NCI-H2081 treated with DMSO at 0.1 percent for 48 hours (cell line): ENCODE results near the gene ERICH6B.

Source experiments
- DNase-seq: peaks from one replicate; lab custom pipeline; 2025; lab: John Stamatoyannopoulos, UW

ERICH6B gene

DNA sequence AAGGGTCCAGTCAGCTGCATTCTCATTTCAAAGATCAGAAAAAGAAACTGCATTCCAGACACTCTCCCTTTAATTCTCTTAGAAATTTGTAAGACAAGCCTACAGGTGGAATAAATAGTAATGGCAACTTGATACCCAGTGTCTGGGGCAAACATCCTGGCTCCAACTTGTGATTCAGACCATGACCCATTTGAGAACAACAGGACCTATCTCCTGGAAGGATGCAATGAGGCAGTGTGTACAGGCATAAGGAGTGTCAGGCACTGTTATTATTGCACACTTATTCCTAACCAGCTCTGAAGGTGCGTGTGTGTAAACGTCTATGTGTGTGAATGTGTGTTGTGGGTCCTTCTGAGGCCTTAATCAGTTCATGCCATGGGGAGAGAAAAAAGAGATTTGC is 13.9 kb downstream of the ERICH6B start:
- DNase-seq, result no peak

DNA sequence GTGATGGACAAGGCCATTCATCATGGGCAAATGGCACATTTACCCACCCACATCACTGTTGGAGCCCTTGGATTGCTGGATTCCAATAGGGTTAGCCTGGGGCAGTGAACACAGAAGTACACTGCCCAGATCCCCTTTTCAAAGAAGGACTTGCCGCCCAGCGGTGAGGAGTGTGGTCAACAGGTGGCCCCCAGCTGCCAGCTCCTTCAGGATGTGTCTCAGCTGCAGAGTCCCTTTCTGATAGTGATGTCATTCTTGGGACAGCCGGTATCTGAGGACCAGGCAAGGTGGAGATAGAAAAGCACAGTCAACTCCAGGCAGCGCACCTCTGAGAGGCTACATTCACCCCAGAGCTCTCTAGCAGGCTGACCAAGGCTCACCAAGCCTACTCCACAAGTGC is 16.9 kb downstream of the ERICH6B start:
- DNase-seq, result no peak

DNA sequence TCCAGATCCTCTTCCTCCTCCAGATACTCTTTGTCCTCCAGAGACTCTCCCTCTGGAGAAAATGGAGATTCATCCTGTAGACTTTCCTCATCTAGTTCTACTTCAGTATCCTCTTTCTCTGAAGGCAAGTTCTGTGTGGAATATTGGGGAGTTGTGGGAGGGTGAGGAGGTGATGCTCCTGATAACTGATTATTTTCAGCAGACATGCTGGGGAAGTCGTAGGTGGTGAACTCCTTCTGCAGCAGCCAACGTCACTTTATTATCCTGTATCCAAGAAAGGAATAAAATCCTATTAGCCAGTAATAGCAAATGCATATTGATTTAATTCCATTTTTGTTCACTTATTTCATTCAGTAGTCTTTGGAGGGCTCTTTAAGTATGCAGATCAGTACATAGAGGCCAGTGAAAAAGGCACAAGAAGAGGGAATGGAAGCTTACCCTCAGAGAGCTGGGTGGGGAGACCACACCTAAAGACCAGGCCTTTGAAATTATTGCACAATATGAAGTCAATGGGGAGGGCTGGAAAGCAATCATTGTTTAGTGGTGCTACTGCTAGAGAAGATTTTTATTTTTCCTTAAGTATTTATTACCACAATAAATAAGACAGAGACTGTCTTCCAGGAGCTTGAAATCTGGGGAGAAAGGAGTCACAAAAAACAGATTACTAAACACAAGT is 18.6 kb downstream of the ERICH6B start:
- DNase-seq, result no peak

GRCh38 chr13:45595965-45596364 is 19.6 kb downstream of the ERICH6B start:
- no peak for DNase-seq

DNA sequence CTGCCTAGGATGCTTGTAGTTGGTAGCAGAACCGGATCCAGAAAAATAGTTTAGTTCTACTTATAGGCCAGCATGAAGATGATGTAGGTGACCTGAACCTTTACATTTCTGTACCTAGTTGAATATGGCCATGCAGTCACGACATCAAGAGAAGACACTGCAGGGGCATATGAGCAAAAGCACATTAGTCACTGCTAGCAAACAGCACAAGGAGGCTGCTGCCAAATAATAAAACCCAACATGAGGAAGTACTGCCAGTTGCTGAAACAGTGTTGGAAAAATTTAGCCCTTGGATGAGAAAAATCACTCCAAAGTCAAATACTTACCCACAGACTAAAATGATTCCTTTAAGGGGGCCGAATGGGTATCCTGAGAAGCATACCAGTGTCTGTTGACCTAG is 20.8 kb downstream of the ERICH6B start:
- no peak for DNase-seq

DNA sequence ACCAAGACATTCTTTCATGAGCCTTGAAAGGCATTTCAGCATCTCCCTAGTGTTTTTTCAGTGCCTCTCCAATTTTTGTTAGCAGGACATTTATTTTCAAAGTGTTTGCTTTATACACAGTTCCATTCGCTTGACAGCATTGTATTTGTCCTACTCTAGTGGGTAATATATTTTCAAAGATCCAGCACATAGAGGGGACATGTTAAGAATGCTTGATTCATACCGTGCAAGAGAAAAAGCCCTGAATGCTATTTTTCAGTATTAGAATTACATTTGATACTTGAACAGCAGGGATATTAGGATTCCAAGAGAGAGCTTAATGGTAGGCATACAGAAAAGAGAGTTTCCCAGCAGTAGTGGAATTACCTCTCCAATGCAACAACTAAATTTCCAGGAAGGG is 21.3 kb downstream of the ERICH6B start:
- DNase-seq, result no peak

DNA sequence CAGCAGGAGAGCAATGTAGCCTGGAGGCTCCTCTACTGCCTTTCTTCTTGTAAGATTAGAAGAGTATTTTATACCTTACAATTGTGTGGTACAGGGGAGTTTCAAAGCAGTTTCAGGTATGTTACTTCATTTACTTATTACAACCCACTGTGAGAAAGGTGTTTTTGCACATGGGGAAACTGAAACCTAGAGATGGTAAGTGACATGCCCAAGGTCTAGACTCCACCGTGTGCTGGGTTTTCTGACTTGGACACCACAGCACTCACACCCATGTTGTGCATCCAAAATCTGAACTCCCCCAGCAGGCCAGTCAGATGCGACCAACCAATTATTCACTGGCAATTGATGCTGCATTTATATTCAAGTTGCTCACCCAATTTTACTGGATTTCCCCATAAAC is 22.8 kb downstream of the ERICH6B start:
- no peak for DNase-seq

DNA sequence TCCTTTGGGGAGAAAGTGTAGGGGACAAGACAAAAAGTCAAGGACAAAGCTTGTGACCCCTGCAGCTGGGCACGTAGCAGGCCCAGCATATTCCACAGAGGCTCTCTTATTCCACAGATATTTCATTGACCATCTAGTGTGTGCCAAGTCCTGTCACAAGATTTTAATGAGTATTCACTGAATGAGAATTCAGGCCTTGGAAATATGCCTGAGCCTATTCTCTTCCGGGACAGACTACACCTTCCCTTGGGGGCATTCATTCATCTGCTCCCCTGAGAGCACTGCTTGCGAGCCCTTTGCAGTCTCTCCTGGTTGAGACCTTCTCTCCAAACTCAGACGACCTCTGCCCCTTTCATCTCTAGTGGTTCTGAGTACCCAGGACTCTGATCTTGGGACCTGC is 25.5 kb downstream of the ERICH6B start:
- no peak for DNase-seq

GRCh38 chr13:45587897-45588296 is 27.6 kb downstream of the ERICH6B start:
- no peak for DNase-seq

GRCh38 chr13:45584816-45585215 is 30.7 kb downstream of the ERICH6B start:
- DNase-seq, result no peak

DNA sequence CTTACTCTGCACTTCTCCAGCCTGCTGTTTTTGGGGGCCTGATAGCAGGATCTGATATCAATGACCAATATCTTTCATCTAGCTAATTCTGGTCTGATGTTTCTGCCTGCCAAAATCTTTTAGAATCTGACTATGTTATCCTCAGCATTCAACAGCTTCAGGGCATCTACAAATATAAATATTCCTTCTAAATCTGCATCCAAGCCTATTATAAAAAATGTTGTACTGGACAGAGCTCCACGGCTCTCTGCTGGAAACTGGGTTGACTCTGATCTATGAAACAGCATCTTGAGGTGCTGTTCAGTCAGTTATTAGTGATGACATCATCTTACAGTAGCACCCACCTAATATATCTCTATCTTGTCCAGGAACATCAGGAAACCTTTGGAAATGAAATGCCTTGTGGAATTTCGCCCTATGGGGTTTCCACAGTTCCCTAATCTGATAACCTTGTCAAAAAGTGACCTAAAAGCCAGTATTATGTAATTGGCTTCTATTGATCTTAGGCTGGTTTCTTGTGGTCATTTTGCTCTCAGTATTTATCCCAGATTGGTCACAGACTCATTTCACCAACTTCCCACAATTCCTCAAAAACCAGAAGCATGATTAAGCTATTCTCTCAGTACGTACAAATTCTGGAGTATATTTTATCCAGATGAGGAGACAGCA is 33.0 kb downstream of the ERICH6B start:
- no peak for DNase-seq

GRCh38 chr13:45576466-45576865 is 39.1 kb downstream of the ERICH6B start:
- no peak for DNase-seq

DNA sequence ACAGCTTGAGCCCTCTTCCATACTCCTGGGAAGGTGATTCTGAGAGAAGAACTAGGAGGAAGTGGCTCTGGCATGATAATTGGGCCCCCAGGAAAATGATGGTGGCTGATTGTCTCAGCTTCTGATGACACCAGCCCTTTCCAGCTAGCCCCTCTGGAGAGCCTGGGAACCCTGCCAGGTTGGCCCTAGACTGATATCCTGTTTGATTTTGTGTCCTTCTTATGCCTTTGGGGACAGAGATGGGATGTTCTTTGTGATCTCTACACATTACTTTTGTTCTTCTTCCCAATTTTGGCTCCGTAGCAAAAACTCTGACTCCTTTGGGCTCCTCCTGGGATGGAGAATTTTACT is 39.7 kb downstream of the ERICH6B start:
- DNase-seq, result no peak

DNA sequence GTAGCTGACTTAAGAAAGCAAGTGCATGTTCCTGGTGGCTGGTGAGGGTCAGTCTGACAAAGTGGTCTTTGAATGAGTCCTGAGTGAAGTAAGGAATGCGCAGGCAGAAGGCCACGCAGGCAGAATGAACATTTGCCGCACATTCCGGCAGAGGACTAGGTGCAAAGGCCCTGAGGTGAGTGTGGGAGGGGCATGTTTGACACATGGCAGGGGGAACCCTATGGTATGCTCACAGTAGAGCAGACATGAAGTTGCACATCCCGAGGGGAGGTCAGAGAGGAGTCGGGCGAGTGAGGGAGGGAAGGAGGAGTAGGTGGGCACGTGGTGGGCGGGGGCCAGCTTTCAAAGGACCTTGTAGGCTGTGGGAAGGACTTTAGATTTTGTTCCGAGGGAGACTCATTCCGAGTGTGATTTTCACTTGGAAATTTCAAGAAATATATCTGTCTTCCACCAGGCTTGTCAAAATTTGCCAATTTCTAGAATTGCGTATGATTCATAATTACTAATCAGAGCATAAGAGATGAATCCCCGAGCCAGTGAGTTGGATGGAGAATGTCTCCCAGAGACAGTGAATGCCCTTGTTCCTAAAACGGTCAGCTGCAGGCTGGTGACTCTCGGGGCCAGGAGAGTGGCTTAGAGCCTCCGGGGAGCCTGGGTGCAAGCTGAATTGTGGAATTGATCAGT is 40.3 kb downstream of the ERICH6B start:
- no peak for DNase-seq

DNA sequence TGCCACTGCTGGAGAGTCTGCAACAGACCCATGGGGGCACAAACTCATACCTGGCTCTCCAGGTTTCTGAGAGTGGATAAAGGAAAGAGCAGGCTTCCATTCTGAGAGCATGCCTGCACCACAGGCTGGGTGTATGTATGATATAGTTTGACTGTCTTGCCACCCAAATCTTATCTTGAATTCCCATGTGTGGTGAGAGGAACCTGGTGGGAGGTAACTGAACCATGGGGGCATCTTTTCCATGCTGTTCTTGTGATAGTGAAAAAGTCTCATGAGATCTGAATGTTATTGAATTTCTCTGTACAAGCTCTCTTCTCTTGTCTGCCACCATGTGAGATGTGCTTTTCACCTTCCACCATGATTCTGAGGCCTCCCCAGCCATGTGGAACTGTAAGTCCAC is 50.2 kb downstream of the ERICH6B start:
- DNase-seq, result no peak

DNA sequence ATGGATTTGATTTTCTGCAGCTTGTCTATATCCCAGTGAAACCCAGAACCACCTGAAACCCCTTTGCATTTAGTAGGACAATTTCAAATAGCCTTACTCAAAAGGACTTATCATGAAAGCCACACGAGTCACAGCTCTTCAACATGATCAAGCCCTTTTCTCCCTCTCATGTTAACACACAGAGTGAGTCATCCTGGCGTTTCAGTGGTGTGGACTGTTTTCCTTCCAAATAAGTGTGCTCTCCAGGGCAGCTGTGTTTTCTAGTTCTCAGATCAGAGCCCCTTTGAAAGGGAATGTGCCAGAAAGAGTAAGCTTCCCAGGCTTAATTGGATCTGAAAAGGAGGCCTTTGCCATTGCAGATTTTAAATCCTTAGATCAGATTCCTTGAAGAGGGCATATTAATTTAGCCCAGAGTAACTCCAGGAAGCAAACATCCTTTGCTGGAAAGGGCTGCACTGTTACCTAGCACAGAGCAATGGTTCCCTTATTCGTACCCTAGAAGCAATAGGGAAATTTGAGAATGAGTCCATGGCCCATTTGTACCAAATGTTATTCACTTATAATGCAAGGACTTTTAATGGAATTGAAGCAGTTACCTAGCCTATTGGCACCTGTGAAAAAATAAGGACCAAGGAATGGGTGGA is 51.3 kb downstream of the ERICH6B start:
- no peak for DNase-seq

GRCh38 chr13:45554604-45555109 is 60.9 kb downstream of the ERICH6B start:
- no peak for DNase-seq

- no peak for DNase-seq
Measured at GRCh38 chr13:45548281-45548680, 67.3 kb downstream of the ERICH6B start.

- no peak for DNase-seq
Measured at GRCh38 chr13:45546410-45546765, 69.2 kb downstream of the ERICH6B start.

- no peak for DNase-seq
Measured at GRCh38 chr13:45545686-45546409, 69.7 kb downstream of the ERICH6B start.

DNA sequence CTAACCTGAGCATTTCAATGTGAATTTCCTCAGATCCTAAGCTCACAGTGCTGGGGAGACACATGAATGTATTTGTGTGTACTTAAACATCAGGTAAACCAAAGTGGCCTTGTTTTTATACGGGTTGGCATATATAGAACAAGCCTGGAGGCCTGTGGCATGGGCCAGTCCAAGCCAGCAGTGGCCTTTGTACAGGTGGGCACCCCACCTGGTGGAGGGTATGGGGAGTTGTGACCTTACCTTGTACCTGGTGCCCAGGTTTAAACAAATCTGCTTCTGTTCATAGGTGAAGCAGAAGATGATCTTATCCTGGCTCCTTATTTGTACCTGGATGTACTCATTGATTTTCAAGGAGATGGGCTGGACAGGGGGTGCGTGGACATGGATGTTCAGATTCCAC is 71.0 kb downstream of the ERICH6B start:
- DNase-seq, result no peak

DNA sequence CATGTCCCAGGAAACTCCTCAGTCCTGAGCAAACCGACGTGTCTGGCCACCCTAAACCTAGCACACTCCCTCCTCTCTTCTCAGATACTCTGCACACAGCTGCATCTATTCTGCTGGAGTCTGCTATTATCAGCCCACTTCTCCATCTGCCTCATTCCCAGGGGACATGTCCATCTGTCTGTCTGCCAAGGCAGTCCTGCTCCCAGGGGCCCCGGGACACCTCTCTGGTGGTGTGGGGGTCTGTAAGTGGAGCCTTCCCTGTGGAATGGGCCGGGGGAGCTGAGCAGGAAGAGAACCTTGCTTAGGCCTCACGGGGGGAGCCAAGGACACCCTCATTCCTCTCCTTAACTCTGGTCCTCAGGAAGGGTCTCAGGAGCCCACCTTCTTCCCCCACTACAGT is 72.7 kb downstream of the ERICH6B start:
- DNase-seq, result no peak
